HG03439 (cell line): Measurements from ENCODE around the gene RGMA.

Experiments used
- ATAC-seq: cut with Tn5 transposase; IDR thresholded peaks from one replicate; pipeline ENCODE4 v1.9.1; 2021; ENCODE audit warnings: mild to moderate bottlenecking, moderate library complexity; ENCODE audit not compliant: unreplicated experiment

Gene RGMA

GRCh38 chr15:93020976-93021772 is 67.8 kb downstream of the RGMA start:
- no peak for ATAC-seq

DNA sequence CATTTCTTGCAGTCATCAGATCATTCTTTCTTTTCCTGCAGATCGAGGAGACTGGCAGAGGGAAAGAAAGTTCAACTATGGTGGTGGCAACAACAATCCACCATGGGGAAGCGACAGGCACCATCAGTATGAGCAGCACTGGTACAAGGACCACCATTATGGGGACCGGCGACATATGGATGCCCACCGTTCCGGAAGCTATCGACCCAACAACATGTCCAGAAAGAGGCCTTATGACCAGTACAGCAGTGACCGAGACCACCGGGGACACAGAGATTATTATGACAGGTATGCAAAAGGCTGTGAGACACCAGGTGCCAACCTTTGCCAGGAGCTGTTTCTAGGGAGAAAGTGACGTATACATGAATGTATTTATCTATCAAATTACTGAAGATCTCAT is 69.0 kb downstream of the RGMA start:
- ATAC-seq, result no peak

- no peak for ATAC-seq
These were observed 69.9 kb downstream of the RGMA start for GRCh38 chr15:93019090-93019489.

DNA sequence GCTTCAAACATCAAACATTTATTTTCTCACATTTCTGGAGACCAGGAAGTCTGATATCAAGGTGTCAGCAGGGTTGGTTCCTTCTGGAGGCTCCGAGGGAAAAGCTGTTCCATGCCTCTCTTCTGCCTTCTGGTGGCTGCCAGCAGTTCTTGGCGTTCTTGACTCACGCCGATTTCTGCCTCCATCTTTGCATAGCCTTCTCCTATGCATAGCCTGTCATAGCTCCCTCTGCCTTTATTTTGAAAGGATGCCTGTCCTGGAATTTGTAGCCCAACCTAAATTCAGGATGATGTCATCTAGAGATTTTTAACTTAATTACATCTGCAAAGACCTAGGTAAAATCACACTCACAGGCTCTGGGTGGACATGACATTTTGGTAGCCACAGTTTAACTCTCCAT is 70.4 kb downstream of the RGMA start:
- ATAC-seq, result no peak

DNA sequence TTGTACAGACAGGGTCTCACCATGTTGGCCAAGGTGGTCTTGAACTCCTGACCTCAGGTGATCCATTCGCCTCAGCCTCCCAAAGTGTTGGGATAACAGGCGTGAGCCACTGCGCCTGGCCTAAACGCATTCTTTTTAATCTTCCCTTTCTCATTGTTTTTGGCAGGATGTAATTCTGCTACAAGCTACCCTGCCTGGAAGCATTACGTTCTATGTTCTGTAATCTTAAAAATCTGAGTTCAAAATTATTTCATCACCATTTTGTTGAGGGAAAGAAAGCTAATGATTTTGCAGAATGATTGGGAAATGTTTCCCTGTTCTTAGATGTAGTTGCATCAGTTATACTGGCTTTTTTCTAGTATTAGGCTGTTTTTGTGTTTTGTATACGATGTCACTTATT is 71.5 kb downstream of the RGMA start:
- no peak for ATAC-seq

DNA sequence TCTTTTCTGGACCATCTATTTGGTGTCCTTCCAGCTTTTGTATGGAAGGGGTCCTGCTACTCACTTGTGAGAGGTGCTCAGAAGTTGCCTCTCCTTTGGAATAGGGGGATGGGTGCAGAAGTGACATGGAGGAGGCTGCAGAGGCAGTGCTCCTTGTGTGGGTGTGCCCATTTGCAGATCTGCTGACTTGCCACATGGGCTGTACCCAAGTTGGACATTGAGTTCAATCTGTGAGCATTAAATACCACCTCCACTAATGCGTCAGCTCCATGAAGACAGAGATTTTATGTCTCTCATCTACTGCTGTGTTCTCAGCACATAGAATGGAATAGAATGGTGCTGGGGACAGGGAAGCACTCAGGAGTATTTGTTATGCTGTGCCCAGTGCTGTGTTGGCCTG is 76.2 kb downstream of the RGMA start:
- no peak for ATAC-seq

GRCh38 chr15:93007994-93008393 is 81.0 kb downstream of the RGMA start:
- no peak for ATAC-seq

DNA sequence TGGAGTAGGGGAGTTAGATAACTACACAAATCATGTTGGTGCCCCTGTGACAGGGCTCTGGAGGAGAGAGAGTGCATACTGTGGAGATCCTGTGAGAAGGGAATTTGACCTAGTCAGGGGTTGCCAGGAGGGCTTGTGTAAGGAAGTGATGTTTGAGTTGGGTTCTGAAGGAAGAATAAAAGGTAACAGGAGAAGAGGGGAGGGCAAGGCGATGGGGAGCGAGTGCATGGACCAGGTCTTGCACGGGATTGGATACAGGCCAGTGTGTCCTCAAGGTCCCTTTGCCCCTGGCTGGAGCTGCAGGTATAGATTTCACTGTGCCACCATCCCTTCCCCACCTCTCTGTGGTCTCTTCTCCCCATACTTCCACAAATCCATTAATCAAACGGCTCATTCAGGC is 83.9 kb downstream of the RGMA start:
- ATAC-seq, result no peak

GRCh38 chr15:93001881-93002280 is 87.1 kb downstream of the RGMA start:
- ATAC-seq, result no peak

GRCh38 chr15:93001156-93001555 is 87.9 kb downstream of the RGMA start:
- ATAC-seq, result no peak

DNA sequence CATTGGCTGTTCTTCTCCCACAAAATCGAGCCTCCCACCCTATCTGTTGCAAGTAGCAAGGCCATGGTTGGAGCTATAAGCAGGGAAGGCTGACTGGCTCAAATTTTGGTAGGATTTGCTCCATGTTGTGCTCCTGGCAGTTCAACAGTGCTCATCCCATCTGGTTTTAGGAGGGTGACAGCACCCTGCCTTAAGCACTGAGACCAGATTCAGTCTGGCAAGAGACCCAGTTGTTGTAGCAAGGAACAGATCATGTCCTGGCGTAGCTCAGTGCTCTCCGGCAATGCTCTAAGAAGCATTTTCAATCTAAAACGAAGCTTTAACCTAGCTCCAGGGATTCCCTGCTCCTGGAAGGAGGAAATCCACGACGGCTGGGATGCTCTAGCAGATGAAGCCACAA is 91.2 kb downstream of the RGMA start:
- no peak for ATAC-seq

GRCh38 chr15:92992720-92993119 is 96.3 kb downstream of the RGMA start:
- ATAC-seq, result no peak

GRCh38 chr15:92990031-92990430 is 99.0 kb downstream of the RGMA start:
- ATAC-seq, result no peak

DNA sequence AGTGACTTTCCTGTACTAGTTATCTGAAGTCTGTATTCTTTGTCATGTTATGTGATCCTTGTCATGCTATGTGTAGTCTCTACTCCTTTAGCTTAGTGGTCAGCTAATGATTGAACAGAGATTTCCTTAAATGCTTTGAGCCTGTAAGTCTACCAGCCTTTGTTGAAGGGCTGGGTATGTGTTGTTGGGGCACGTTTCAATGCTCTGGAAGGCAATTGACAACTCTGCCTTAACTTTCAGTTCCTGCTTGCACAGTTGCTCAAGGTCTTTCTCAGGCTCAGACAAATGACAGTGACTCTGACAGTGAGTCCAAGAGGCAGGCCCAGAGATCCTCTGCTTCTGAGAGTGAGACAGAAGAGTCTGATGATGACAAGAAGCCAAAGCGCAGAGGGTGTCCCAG is 99.5 kb downstream of the RGMA start:
- no peak for ATAC-seq
